Fibroblast of pulmonary artery (primary cell): ENCODE results near the gene GPC3.

ENCODE experiments used
- DNase-seq: peaks from one replicate; pipeline ENCODE4 v3.0.0-alpha.2; 2010; ENCODE audit warnings: low read depth
- H3K4me3 ChIP-seq: replicated peaks from 2 replicates; pipeline ENCODE4 v1.5.1; 2011; ENCODE audit warnings: low read depth, mild to moderate bottlenecking, control low read depth, low read length, moderate library complexity
- TF ChIP-seq, protein P1 (sequence below): IDR thresholded peaks from 2 replicates; pipeline ENCODE4 v1.5.1; 2011; ENCODE audit warnings: mild to moderate bottlenecking, control low read depth, low read length, inconsistent platforms; ENCODE audit errors: missing control alignments

The GPC3 gene

DNA sequence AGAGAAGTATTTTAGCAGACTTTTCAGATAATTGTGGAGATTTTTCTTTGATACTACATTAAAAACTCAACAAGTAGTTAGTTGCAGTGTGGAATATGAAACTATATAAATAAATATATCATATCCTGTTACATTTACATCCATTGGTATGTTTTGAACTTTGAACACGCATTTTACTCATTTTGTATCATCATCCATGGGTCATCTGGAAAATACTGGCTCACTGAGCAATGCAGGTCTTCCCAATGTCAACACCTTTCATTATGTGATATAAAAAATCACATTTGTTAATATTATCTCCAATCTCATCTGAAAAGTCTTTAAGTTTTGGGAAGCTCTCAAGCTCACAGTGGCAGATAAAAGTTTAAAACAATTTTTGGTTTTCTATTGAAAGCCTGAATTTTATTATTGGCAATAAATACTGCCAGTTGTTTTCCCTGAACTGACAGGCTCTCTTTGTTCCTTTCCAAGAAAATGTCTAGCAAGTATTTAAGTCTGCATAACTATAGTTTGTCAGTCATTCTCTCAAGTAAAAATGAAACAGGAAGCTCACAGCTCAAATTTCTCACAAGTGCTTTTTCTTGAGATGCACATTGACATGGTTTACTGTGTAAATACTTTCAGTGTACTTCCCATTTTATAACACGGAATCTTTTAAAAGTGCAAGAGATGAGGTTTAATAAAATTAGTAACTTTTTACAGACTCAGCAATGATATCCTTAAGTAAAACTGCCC, 386.6 kb downstream of the GPC3 start:
- TF ChIP-seq, protein P1, sequence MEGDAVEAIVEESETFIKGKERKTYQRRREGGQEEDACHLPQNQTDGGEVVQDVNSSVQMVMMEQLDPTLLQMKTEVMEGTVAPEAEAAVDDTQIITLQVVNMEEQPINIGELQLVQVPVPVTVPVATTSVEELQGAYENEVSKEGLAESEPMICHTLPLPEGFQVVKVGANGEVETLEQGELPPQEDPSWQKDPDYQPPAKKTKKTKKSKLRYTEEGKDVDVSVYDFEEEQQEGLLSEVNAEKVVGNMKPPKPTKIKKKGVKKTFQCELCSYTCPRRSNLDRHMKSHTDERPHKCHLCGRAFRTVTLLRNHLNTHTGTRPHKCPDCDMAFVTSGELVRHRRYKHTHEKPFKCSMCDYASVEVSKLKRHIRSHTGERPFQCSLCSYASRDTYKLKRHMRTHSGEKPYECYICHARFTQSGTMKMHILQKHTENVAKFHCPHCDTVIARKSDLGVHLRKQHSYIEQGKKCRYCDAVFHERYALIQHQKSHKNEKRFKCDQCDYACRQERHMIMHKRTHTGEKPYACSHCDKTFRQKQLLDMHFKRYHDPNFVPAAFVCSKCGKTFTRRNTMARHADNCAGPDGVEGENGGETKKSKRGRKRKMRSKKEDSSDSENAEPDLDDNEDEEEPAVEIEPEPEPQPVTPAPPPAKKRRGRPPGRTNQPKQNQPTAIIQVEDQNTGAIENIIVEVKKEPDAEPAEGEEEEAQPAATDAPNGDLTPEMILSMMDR: no peak
- no peak for DNase-seq
- no peak overlapping the region for H3K4me3 ChIP-seq

DNA sequence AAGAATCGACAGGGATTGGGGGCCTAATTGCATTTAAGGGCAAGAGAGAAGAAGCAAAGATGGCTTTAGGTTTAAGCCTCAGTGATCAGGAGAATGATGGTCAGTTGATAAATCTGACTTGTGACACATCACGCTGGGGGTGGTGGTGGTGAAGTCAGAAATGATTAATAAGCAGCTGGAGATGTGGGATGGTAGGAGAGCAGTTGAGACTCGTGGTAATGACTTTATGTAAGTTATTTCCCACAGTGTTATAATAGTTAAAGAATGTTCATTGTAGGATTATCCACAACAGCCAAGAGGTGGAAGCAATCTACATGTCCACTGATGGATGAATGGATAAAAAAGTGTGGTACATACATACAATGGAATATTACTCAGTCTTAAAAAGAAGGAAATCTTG, 391.2 kb downstream of the GPC3 start:
- TF ChIP-seq, protein P1: no peak
- no peak for DNase-seq
- H3K4me3 ChIP-seq: no peak overlapping the region

DNA sequence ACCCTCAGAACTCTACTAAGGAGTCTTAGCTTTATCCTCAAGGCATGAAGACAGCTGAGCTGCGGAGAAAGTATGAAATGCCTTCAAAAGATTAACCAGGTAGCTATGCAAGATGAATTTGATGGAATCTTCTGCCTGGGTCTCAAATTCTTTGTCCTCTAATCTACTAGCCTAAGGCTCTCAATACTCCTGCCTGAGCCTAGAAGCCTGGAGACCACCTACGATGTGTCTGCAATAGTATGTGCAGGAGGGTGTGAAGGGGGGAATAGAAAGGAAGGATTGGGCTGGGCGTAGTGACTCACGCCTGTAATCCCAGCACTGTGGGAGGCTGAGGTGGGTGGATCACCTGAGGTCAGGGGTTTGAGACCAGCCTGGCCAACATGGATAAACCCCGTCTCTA, 391.9 kb downstream of the GPC3 start:
- no peak for DNase-seq
- H3K4me3 ChIP-seq: no peak overlapping the region
- TF ChIP-seq, protein P1: no peak

DNA sequence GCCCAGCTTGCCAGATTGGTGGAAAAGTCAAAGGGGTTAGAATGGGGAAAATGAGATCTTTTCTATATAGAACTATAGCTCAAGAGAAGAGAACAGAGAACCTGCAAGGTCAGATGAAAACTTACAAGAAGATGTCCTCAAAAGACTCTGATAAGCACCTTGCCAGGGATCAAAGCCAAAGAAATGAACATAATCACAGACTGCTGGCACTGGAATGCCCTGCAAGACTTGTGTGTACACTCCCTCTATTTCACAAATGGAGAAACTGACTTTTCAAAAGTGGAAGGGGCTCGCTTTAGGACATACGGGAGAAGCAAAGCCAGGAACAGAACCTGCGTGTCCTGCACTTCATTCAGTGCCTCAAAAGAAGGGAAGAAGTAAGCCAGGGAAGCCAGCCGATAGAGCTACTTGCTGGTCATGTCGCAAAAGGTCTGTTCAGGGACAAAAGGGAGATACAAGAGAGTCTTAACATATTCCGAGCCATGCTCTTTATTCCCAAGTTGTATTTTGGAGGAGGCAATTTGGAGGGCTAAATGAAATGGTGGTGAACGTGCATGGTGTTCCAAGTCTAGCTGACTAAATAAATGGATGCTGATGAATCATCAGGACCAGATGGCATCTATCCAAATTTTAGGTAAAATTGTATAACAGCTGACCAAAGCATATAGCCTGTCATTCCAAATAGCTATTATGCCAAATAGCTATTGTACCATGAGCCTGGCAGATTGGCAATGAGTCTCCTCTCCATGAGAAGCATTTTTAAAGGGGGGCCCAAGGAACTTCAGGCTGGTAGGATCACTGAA, 394.5 kb downstream of the GPC3 start:
- TF ChIP-seq, protein P1: no peak

DNA sequence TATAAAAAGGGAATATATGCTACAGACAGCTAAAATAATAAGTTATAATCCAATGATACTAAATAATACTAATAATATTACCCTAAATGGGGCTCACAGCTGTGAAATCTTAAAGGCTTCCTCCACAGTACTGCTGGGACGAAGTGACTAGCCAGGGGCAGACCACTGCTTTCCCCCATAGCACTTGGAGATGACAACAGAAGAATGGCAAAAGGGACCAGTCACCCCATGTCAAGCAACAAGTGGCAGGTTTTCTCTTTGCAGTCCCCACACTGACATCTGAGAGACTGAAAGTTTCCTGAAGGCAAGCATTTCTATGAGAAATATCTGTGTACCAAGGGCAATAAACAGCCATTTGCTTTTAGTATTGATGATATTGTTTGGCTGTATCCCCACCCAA, 396.6 kb downstream of the GPC3 start:
- TF ChIP-seq, protein P1: no peak
- DNase-seq: no peak
- no peak overlapping the region for H3K4me3 ChIP-seq

More for the DNA sequence above, 394.5 kb downstream of the GPC3 start:
- no peak overlapping the region for H3K4me3 ChIP-seq
- DNase-seq: peak; percentile 1

DNA sequence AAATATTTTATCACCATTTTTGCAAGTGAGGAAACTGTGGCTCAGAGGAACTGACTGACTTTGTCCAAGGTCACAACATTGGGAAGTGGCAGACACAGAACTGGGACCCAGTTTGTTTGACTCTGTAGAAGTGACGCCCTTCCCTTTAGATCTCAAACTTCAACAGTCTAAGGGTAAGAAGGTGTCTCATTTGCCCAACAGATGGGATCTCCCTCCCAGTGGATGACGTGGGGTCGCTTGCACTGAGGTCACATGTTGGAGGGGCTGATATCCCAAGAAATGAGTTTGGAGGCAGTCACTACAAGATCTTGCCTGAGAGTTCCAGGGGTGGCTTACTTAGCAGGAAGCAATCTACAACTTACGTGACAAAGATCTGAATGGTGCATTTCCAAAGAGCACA, 397.6 kb downstream of the GPC3 start:
- TF ChIP-seq, protein P1: no peak
- H3K4me3 ChIP-seq: no peak overlapping the region
- no peak for DNase-seq
